ENCODE data around the gene WWOX. TPM values are rescaled to one million over a fixed set of nuclear protein-coding genes. Genes with fewer than 3 reads are reported as not detected.

WWOX gene
- total and polyA plus RNA-seq, 2 of the 13 experiments (the other 11 are each of a cell fraction or from before 2014, with no cell fraction given) = 9.1 to 37.4 TPM

- H3K9me3 ChIP-seq (ENCODE audit: low read length) = no peaks in the 10 kb centered on the region
- DNase-seq (ENCODE audit: low spot score) = no peak
- no peak for TF ChIP-seq ZNF512B (CRISPR knock-in tag; IDR thresholded peaks at IDR 0.05; ENCODE audit: borderline replicate concordance)
- no peak for TF ChIP-seq RFXANK (CRISPR knock-in tag; IDR thresholded peaks at IDR 0.05)
- no peak for TF ChIP-seq ZNF337 (CRISPR knock-in tag; IDR thresholded peaks at IDR 0.05; ENCODE audit: borderline replicate concordance, low read depth)
- no peak for TF ChIP-seq CEBPG (CRISPR knock-in tag; IDR thresholded peaks at IDR 0.05)
- no peak for TF ChIP-seq SNRNP70 (IDR thresholded peaks at IDR 0.05; ENCODE audit: low read depth, low read length)
- no peak for TF ChIP-seq ZFP1 (CRISPR knock-in tag; IDR thresholded peaks at IDR 0.05)
- no peak for TF ChIP-seq ZNF274 (CRISPR knock-in tag; IDR thresholded peaks at IDR 0.05)
- TF ChIP-seq E2F5 (CRISPR knock-in tag; conservative IDR thresholded peaks at IDR 0.05) = no peak
- no peak for TF ChIP-seq MNT (IDR thresholded peaks at IDR 0.05)
- no peak for TF ChIP-seq ZNF207 (IDR thresholded peaks at IDR 0.05; ENCODE audit: borderline replicate concordance)
- TF ChIP-seq ZNF17 (CRISPR knock-in tag; IDR thresholded peaks at IDR 0.05) = no peak
- TF ChIP-seq SRY (CRISPR knock-in tag; IDR thresholded peaks at IDR 0.05) = no peak
- no peak for TF ChIP-seq ZNF597 (CRISPR knock-in tag; IDR thresholded peaks at IDR 0.05)
- TF ChIP-seq FLYWCH1 (CRISPR knock-in tag; IDR thresholded peaks at IDR 0.05) = no peak
- no peak for TF ChIP-seq ZC3H4 (CRISPR knock-in tag; IDR thresholded peaks at IDR 0.05; ENCODE audit: borderline replicate concordance)
- no peak overlapping the region for H2AFZ ChIP-seq (ENCODE audit: low read length)
- intact Hi-C loops (cut with micrococcal nuclease; ENCODE audit: unreplicated experiment) = no loop called here
- ATAC-seq = no peak
- 73% methylated on average over 3 of the region's 3 CpGs for WGBS (ENCODE audit: low lambda C conversion rate)
- H3K27me3 ChIP-seq (ENCODE audit: control insufficient read depth in 1 of 2, insufficient read depth in 2 of 2, low read length in 2 of 2) = no peaks in the 10 kb centered on the region
- H3K9ac ChIP-seq (ENCODE audit: insufficient read depth, low read depth, low read length) = no peak overlapping the region
- FAIRE-seq = no peak
- CTCF ChIA-PET (ENCODE audit: low intra/inter-chr PET ratio, low total read pairs) = no interaction called here
- in situ Hi-C loops (cut with HindIII; ENCODE audit: extremely low pct_ligation_motif_present, low pct_unique_long_range_greater_than_20kb) = no loop called here
- no peak overlapping the region for H3K27ac ChIP-seq (ENCODE audit: extremely low read length, insufficient read depth, low read length)
- no peaks in the 10 kb centered on the region for H4K20me1 ChIP-seq (ENCODE audit: insufficient read depth, low read length)
- 0 out of 2 replicates have a peak, but pooled peaks cover 2% of the 10 kb centered on the region for H3K4me1 ChIP-seq (ENCODE audit: insufficient read depth, low read length)
- BruUV-seq (replicated peaks) = no TSS peak
- no peaks in the 10 kb centered on the region for H3K79me2 ChIP-seq (ENCODE audit: insufficient read depth, low read length)
- H3K36me3 ChIP-seq (replicated peaks in 1 of 2; ENCODE audit: control insufficient read depth in 1 of 2, insufficient read depth in 2 of 2, low read length in 2 of 2) = no peaks in the 10 kb centered on the region
- no peak overlapping the region for H3K4me3 ChIP-seq (replicated peaks in 1 of 3; ENCODE audit: insufficient read depth in 1 of 3, low read depth in 2 of 3, low read length in 3 of 3)
- no peak overlapping the region for H3K4me2 ChIP-seq (ENCODE audit: low read depth, low read length)
- POLR2A ChIA-PET = no interaction called here
These were observed 540.3 kb downstream of the WWOX start for GRCh38 chr16:78639775-78640174.
